Naive thymus-derived CD4-positive, alpha-beta T cell (primary cell): ENCODE measurements around the gene UQCC5. TPM values are rescaled to one million over a fixed set of nuclear protein-coding genes. Genes with fewer than 3 reads are reported as not detected.

Experiments
- ATAC-seq: fragments of 150-1000 bp; cut with Tn5 transposase; 2 replicates; pipeline ENCODE4 v1.10.0; 2021; ENCODE audit warnings: mild to moderate bottlenecking, moderate library complexity
- CTCF ChIA-PET: fragments of 350-600 bp; sonication (Branson Sonifier 250); formaldehyde crosslinking; loops from one replicate; lab custom pipeline; 2021; ENCODE audit warnings: antibody characterized with exemption; lab: Charles Lee
- POLR2A ChIA-PET: fragments of 350-600 bp; sonication (Branson Sonifier 250); formaldehyde crosslinking; loops from one replicate; lab custom pipeline; 2021; ENCODE audit warnings: antibody characterized with exemption, inconsistent platforms; lab: Charles Lee
- DNase-seq, 9 donors: peaks; one replicate each; pipeline versions ENCODE4 v3.0.0 to v3.0.0-alpha.2; 2020 to 2022; ENCODE audit warnings: mixed read lengths in 1 of 9
- H3K27ac ChIP-seq: one replicate; pipeline ENCODE4 v1.7.0; 2013; ENCODE audit warnings: mild to moderate bottlenecking, low read depth, low read length, moderate library complexity
- H3K27me3 ChIP-seq, 2 donors: one replicate each; pipeline ENCODE4 v1.7.0; 2013; ENCODE audit warnings: low read length in 2 of 2, mild to moderate bottlenecking in 2 of 2, moderate library complexity in 2 of 2; ENCODE audit not compliant: control insufficient read depth in 2 of 2, insufficient read depth in 2 of 2
- H3K36me3 ChIP-seq, 3 experiments: 1 replicate in 2 of 3; 2 replicates in 1 of 3; pipeline ENCODE4 v1.7.0; 2013; ENCODE audit warnings: low read length in 3 of 3, mild to moderate bottlenecking in 3 of 3, moderate library complexity in 1 of 3; ENCODE audit not compliant: insufficient read depth in 3 of 3, control insufficient read depth in 2 of 3
- H3K4me1 ChIP-seq, 2 donors: one replicate each; pipeline ENCODE4 v1.7.0; 2013; ENCODE audit warnings: low read length in 2 of 2, mild to moderate bottlenecking in 2 of 2, moderate library complexity in 1 of 2; ENCODE audit not compliant: control insufficient read depth in 2 of 2, insufficient read depth in 2 of 2
- H3K4me3 ChIP-seq: 2 replicates; pipeline ENCODE4 v1.7.0; 2013; ENCODE audit warnings: mild to moderate bottlenecking, low read length
- H3K9me3 ChIP-seq, 3 experiments: 1 replicate in 2 of 3; 2 replicates in 1 of 3; pipeline ENCODE4 v1.7.0; 2013; ENCODE audit warnings: low read length in 3 of 3; ENCODE audit not compliant: control insufficient read depth in 2 of 3
- H3K27ac Mint-ChIP-seq, 9 donors: one replicate each; pipeline ENCODE4 v1.8.0; 2020 to 2022; ENCODE audit warnings: mixed read lengths in 9 of 9, mild to moderate bottlenecking in 8 of 9, moderate library complexity in 5 of 9, inconsistent platforms in 2 of 9
- H3K27me3 Mint-ChIP-seq, 5 donors: one replicate each; pipeline ENCODE4 v1.8.0; 2021 to 2022; ENCODE audit warnings: mixed read lengths in 5 of 5, mild to moderate bottlenecking in 1 of 5
- H3K36me3 Mint-ChIP-seq, 5 donors: one replicate each; pipeline ENCODE4 v1.8.0; 2020 to 2022; ENCODE audit warnings: mixed read lengths in 5 of 5, mild to moderate bottlenecking in 3 of 5, inconsistent platforms in 1 of 5
- H3K4me1 Mint-ChIP-seq, 7 donors: one replicate each; pipeline ENCODE4 v1.8.0; 2020 to 2022; ENCODE audit warnings: mixed read lengths in 7 of 7, mild to moderate bottlenecking in 3 of 7, inconsistent platforms in 1 of 7
- H3K4me3 Mint-ChIP-seq, 10 donors: one replicate each; pipeline ENCODE4 v1.8.0; 2020 to 2022; ENCODE audit warnings: mild to moderate bottlenecking in 10 of 10, mixed read lengths in 10 of 10, moderate library complexity in 6 of 10, inconsistent platforms in 2 of 10
- H3K9me3 Mint-ChIP-seq, 11 donors: one replicate each; pipeline ENCODE4 v1.8.0; 2020 to 2022; ENCODE audit warnings: mixed read lengths in 11 of 11, mild to moderate bottlenecking in 4 of 11, inconsistent platforms in 1 of 11, moderate library complexity in 1 of 11
- intact Hi-C, 2 donors: fragments of 100-400 bp; cut with micrococcal nuclease; formaldehyde crosslinking; loops; one replicate each; pipeline ENCODE4 v1.15.1; 2023
- polyA plus RNA-seq, 2 donors: library from polyadenylated mRNA; unstranded; fragments of 300-500 nt; fragmentation: Illumina TruSeq; gene quantifications; one replicate each; pipeline ENCODE4 v1.2.3, GENCODE V29; 2021
- total RNA-seq, 6 experiments: library from RNA in 5 of 6; stranded (reverse) in 5 of 6; gene quantifications; 1 replicate in 5 of 6; 2 replicates in 1 of 6; pipeline ENCODE4 v1.2.3 and lab custom pipeline; 2021 to 2026

The UQCC5 gene
- total and polyA plus RNA-seq, 7 experiments from 2014 or later = 5.4 to 28.2 (median 11.7) TPM

- H3K4me3 ChIP-seq = no peak overlapping the region
- intact Hi-C loops = no loop called here
- ChIA-PET CTCF (no interaction called here), POLR2A (no interaction called here)
- no peaks in the 10 kb centered on the region for H3K27me3 ChIP-seq
- Mint-ChIP-seq H3K36me3 (peaks cover 0 to 12% (median 0%) of the 10 kb centered on the region in 5 donors), H3K27me3 (no peaks in the 10 kb centered on the region), H3K4me3 (no peak overlapping the region), H3K27ac (no peak overlapping the region), H3K9me3 (no peaks in the 10 kb centered on the region), H3K4me1 (peaks cover 0 to 9% (median 0%) of the 10 kb centered on the region in 7 donors)
- no peaks in the 10 kb centered on the region for H3K9me3 ChIP-seq
- H3K36me3 ChIP-seq = peaks cover 0 to 26% (median 0%) of the 10 kb centered on the region in 3 experiments
- no peaks in the 10 kb centered on the region for H3K4me1 ChIP-seq
- DNase-seq (no peak), ATAC-seq (peak; percentile 53)
- H3K27ac ChIP-seq = no peak overlapping the region
Measured at GRCh38 chr3:52495777-52496602, 40.4 kb upstream of the UQCC5 start.

- Mint-ChIP-seq H3K36me3 (no peaks in the 10 kb centered on the region), H3K4me3 (peak overlapping the region in 1 of 10 donors; percentile 38), H3K27me3 (no peaks in the 10 kb centered on the region), H3K27ac (no peak overlapping the region), H3K4me1 (peaks cover 0 to 8% (median 0%) of the 10 kb centered on the region in 7 donors), H3K9me3 (no peaks in the 10 kb centered on the region)
- Histone ChIP-seq H3K9me3 (no peaks in the 10 kb centered on the region), H3K4me1 (no peaks in the 10 kb centered on the region), H3K27me3 (no peaks in the 10 kb centered on the region), H3K27ac (no peak overlapping the region), H3K4me3 (no peak overlapping the region), H3K36me3 (peaks cover 0 to 2% (median 0%) of the 10 kb centered on the region in 3 experiments)
- ChIA-PET POLR2A (no interaction called here), CTCF (no interaction called here)
- intact Hi-C loops = no loop called here
- ATAC-seq = peak; percentile 78
- no peak for DNase-seq
Measured at GRCh38 chr3:52498137-52499054, 38.0 kb upstream of the UQCC5 start.

- Mint-ChIP-seq H3K4me3 (no peak overlapping the region), H3K9me3 (no peaks in the 10 kb centered on the region), H3K27me3 (no peaks in the 10 kb centered on the region), H3K4me1 (peaks cover 0 to 2% (median 0%) of the 10 kb centered on the region in 7 donors), H3K36me3 (no peaks in the 10 kb centered on the region), H3K27ac (no peak overlapping the region)
- no peak overlapping the region for H3K4me3 ChIP-seq
- no peak overlapping the region for H3K27ac ChIP-seq
- DNase-seq = no peak
- H3K36me3 ChIP-seq = no peaks in the 10 kb centered on the region
- no peak for ATAC-seq
- intact Hi-C loops = no loop called here
- H3K4me1 ChIP-seq = no peaks in the 10 kb centered on the region
- no peaks in the 10 kb centered on the region for H3K9me3 ChIP-seq
- POLR2A ChIA-PET = no interaction called here
- CTCF ChIA-PET = no interaction called here
- H3K27me3 ChIP-seq = no peaks in the 10 kb centered on the region
Measured at GRCh38 chr3:52501046-52501445, 35.4 kb upstream of the UQCC5 start.

GRCh38 chr3:52502001-52502400 is 34.4 kb upstream of the UQCC5 start:
- Mint-ChIP-seq H3K4me3 (no peak overlapping the region), H3K4me1 (peaks cover 0 to 2% (median 0%) of the 10 kb centered on the region in 7 donors), H3K27me3 (no peaks in the 10 kb centered on the region), H3K36me3 (no peaks in the 10 kb centered on the region), H3K27ac (peak overlapping the region in 1 of 9 donors; percentile 84), H3K9me3 (no peaks in the 10 kb centered on the region)
- DNase-seq (no peak), ATAC-seq (no peak)
- Histone ChIP-seq H3K4me1 (no peaks in the 10 kb centered on the region), H3K4me3 (no peak overlapping the region), H3K9me3 (no peaks in the 10 kb centered on the region), H3K27me3 (no peaks in the 10 kb centered on the region), H3K27ac (no peak overlapping the region), H3K36me3 (no peaks in the 10 kb centered on the region)
- CTCF ChIA-PET = no interaction called here
- intact Hi-C loops = no loop called here
- POLR2A ChIA-PET = no interaction called here

GRCh38 chr3:52502808-52503350 is 33.5 kb upstream of the UQCC5 start:
- H3K27ac Mint-ChIP-seq = no peak overlapping the region
- no peaks in the 10 kb centered on the region for H3K9me3 ChIP-seq
- intact Hi-C loops = no loop called here
- H3K4me3 ChIP-seq = no peak overlapping the region
- H3K27me3 Mint-ChIP-seq = no peaks in the 10 kb centered on the region
- H3K36me3 ChIP-seq = no peaks in the 10 kb centered on the region
- no peaks in the 10 kb centered on the region for H3K9me3 Mint-ChIP-seq
- no peaks in the 10 kb centered on the region for H3K27me3 ChIP-seq
- ATAC-seq (no peak), DNase-seq (no peak)
- H3K4me1 ChIP-seq = no peaks in the 10 kb centered on the region
- POLR2A ChIA-PET = no interaction called here
- no peak overlapping the region for H3K4me3 Mint-ChIP-seq
- CTCF ChIA-PET = no interaction called here
- peaks cover 0 to 2% (median 0%) of the 10 kb centered on the region in 7 donors for H3K4me1 Mint-ChIP-seq
- H3K27ac ChIP-seq = no peak overlapping the region
- H3K36me3 Mint-ChIP-seq = no peaks in the 10 kb centered on the region

- CTCF ChIA-PET = no interaction called here
- no peaks in the 10 kb centered on the region for H3K27me3 Mint-ChIP-seq
- no peak overlapping the region for H3K27ac Mint-ChIP-seq
- peaks cover 0 to 2% (median 0%) of the 10 kb centered on the region in 7 donors for H3K4me1 Mint-ChIP-seq
- DNase-seq = no peak
- POLR2A ChIA-PET = no interaction called here
- H3K9me3 Mint-ChIP-seq = no peaks in the 10 kb centered on the region
- H3K36me3 ChIP-seq = no peaks in the 10 kb centered on the region
- no peak overlapping the region for H3K4me3 ChIP-seq
- no peaks in the 10 kb centered on the region for H3K4me1 ChIP-seq
- no peaks in the 10 kb centered on the region for H3K36me3 Mint-ChIP-seq
- no peaks in the 10 kb centered on the region for H3K27me3 ChIP-seq
- ATAC-seq = no peak
- H3K9me3 ChIP-seq = no peaks in the 10 kb centered on the region
- no peak overlapping the region for H3K27ac ChIP-seq
- intact Hi-C loops = no loop called here
- no peak overlapping the region for H3K4me3 Mint-ChIP-seq
Measured at GRCh38 chr3:52503788-52504424, 32.5 kb upstream of the UQCC5 start.
